Calu3 (cell line): ENCODE measurements around the gene ETV7. TPM values are rescaled to one million over a fixed set of nuclear protein-coding genes. Genes with fewer than 3 reads are reported as not detected.

Experiments
- BruUV-seq: library from RNA; stranded (reverse); fragments of 400-500 nt; replicated peaks from 2 replicates; lab custom pipeline; 2021; lab: Mats Ljungman, UMichigan
- CTCF ChIA-PET: fragments of 300-600 bp; sonication (Branson Sonifier 250); formaldehyde crosslinking; loops from one replicate; lab custom pipeline; 2022; ENCODE audit warnings: antibody characterized with exemption; lab: Charles Lee
- DNase-seq: peaks from one replicate; pipeline ENCODE4 v3.0.0; 2022
- H3K27ac Mint-ChIP-seq: one replicate; pipeline ENCODE4 v1.8.0; 2022; ENCODE audit warnings: mixed read lengths; ENCODE audit not compliant: unreplicated experiment
- H3K27me3 Mint-ChIP-seq: one replicate; pipeline ENCODE4 v1.8.0; 2022; ENCODE audit warnings: mixed read lengths; ENCODE audit not compliant: unreplicated experiment
- H3K36me3 Mint-ChIP-seq: one replicate; pipeline ENCODE4 v1.8.0; 2022; ENCODE audit warnings: mild to moderate bottlenecking, moderate library complexity, mixed read lengths; ENCODE audit not compliant: insufficient read depth, unreplicated experiment
- H3K4me1 Mint-ChIP-seq: one replicate; pipeline ENCODE4 v1.8.0; 2022; ENCODE audit warnings: mild to moderate bottlenecking, low read depth, mixed read lengths; ENCODE audit not compliant: unreplicated experiment
- H3K4me3 Mint-ChIP-seq: one replicate; pipeline ENCODE4 v1.8.0; 2022; ENCODE audit warnings: mild to moderate bottlenecking, low read depth, moderate library complexity, mixed read lengths; ENCODE audit not compliant: unreplicated experiment
- H3K9me3 Mint-ChIP-seq: one replicate; pipeline ENCODE4 v1.8.0; 2022; ENCODE audit warnings: low read depth, mixed read lengths; ENCODE audit not compliant: unreplicated experiment
- CTCF ChIP-seq: fragments of 200-600 bp; IDR thresholded peaks from one replicate; pipeline ENCODE4 v1.8.0; 2022; ENCODE audit warnings: antibody characterized with exemption; ENCODE audit not compliant: unreplicated experiment
- intact Hi-C: fragments of 100-400 bp; cut with micrococcal nuclease; formaldehyde crosslinking; loops from one replicate; pipeline ENCODE4 v1.10.0; 2022; ENCODE audit not compliant: unreplicated experiment
- total RNA-seq: library from RNA; stranded (reverse); gene quantifications from 2 replicates; pipeline ENCODE4 v1.2.3, GENCODE V29; 2022

ETV7 gene
- total RNA-seq, 1 experiment from 2014 or later: 2.6 TPM

GRCh38 chr6:36383606-36384005 is 3.9 kb downstream of the ETV7 start:
- CTCF ChIA-PET: no interaction called here
- no TSS peak for BruUV-seq
- no peaks in the 10 kb centered on the region for H3K9me3 Mint-ChIP-seq

GRCh38 chr6:36382976-36383375 is 4.5 kb downstream of the ETV7 start:
- no peak for DNase-seq
- Mint-ChIP-seq H3K36me3 (peaks cover 16% of the 10 kb centered on the region), H3K4me1 (no peaks in the 10 kb centered on the region), H3K9me3 (no peaks in the 10 kb centered on the region), H3K27ac (no peak overlapping the region), H3K4me3 (no peak overlapping the region), H3K27me3 (no peaks in the 10 kb centered on the region)
- CTCF ChIA-PET: interaction anchor here (0.5 kb wide), 1 partner anchor 165 kb away, joined by 3 read pairs; no protein-coding TSS in a partner anchor
- intact Hi-C loops: no loop called here
- TF ChIP-seq CTCF: no peak
- no TSS peak for BruUV-seq

More at GRCh38 chr6:36383606-36384005, 3.9 kb downstream of the ETV7 start:
- H3K4me3 Mint-ChIP-seq: no peak overlapping the region
- DNase-seq: no peak
- H3K27me3 Mint-ChIP-seq: no peaks in the 10 kb centered on the region
- H3K4me1 Mint-ChIP-seq: no peaks in the 10 kb centered on the region
- no peak overlapping the region for H3K27ac Mint-ChIP-seq
- H3K36me3 Mint-ChIP-seq: peaks cover 16% of the 10 kb centered on the region
- TF ChIP-seq CTCF: no peak
- intact Hi-C loops: no loop called here

- TF ChIP-seq CTCF: no peak
- Mint-ChIP-seq H3K4me3 (no peak overlapping the region), H3K27ac (no peak overlapping the region), H3K4me1 (no peaks in the 10 kb centered on the region), H3K27me3 (no peaks in the 10 kb centered on the region), H3K9me3 (no peaks in the 10 kb centered on the region), H3K36me3 (peaks cover 7% of the 10 kb centered on the region)
- intact Hi-C loops: no loop called here
- CTCF ChIA-PET: interaction anchor here (0.9 kb wide), 1 partner anchor 23 kb away, joined by 4 read pairs; no protein-coding TSS in a partner anchor
- no TSS peak for BruUV-seq
- DNase-seq: no peak
Measured at GRCh38 chr6:36381502-36382389, 5.7 kb downstream of the ETV7 start.

GRCh38 chr6:36380166-36380565 is 7.3 kb downstream of the ETV7 start:
- H3K9me3 Mint-ChIP-seq: no peaks in the 10 kb centered on the region
- CTCF ChIA-PET: no interaction called here
- no peak overlapping the region for H3K4me3 Mint-ChIP-seq
- H3K27ac Mint-ChIP-seq: no peak overlapping the region
- no peaks in the 10 kb centered on the region for H3K36me3 Mint-ChIP-seq
- peaks cover 11% of the 10 kb centered on the region for H3K27me3 Mint-ChIP-seq
- no peak for DNase-seq
- no TSS peak for BruUV-seq
- H3K4me1 Mint-ChIP-seq: no peaks in the 10 kb centered on the region
- no peak for TF ChIP-seq CTCF
- intact Hi-C loops: no loop called here
